Endometrial microvascular endothelial cells (primary cell): ENCODE data around the gene RPS6KA2. TPM values are rescaled to one million over a fixed set of nuclear protein-coding genes. Genes with fewer than 3 reads are reported as not detected.

ENCODE experiments used
- in situ Hi-C: cut with HindIII; loops from 2 replicates; pipeline ENCODE4 v1.10.0; 2017; ENCODE audit warnings: low sequenced_read_pairs, low pct_unique_long_range_greater_than_20kb; ENCODE audit errors: inconsistent ontology term
- total RNA-seq: library from RNA; depleted of rRNA; stranded (reverse); fragments of >200 nt; gene quantifications from one replicate; pipeline ENCODE4 v1.2.3, GENCODE V29; 2015; ENCODE audit errors: inconsistent ontology term

Gene RPS6KA2
- total RNA-seq, 1 donor from 2014 or later: 35.5 TPM

DNA sequence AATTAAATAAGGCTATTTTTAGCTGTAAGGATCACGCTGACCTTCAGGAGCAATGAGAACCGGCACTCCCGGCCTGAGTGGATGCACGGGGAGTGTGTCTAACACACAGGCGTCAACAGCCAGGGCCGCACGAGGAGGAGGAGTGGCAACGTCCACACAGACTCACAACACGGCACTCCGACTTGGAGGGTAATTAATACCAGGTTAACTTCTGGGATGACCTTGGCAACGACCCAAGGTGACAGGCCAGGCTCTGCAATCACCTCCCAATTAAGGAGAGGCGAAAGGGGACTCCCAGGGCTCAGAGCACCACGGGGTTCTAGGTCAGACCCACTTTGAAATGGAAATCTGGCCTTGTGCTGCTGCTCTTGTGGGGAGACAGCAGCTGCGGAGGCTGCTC is 124.6 kb downstream of the RPS6KA2 start:
- in situ Hi-C loops: no loop called here

DNA sequence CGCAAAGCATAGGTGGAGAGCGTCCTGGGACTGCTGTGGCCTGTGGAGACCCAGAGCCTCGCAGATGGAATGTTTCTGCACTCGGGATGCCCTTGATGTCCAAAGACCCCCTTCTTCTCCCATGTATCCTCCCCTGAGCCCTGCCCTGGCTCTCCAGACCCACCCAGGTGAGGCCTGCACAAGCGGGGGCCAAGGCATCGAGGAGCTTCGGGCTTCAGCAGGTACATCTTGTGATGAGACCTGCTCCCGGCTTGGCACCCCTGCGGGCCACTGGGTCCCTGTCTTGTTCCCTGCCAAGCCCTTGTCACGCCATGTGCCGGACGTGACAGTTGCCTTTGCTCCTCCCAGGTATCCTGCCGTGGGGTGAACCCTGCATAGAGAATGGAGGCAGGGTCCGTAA is 125.8 kb downstream of the RPS6KA2 start:
- in situ Hi-C loops: no loop called here

DNA sequence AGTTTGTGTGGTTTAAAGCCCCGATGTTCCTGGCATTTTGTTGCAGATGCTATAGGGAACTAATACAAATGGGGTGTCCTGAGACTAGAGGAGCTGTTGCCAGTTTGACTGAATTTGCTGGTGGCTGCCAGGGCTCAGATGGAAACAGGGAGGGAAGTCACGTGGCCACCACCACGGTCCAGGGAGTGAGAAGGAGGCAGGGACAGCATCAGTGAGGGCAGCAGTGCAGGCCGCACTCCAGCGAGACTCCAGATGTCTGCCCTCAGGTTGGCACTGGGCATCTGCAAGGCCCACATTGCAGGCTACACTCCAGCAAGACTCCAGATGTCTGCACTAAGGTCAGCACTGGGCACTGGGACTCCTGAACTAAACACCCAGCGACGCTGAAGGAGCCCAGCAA is 126.8 kb downstream of the RPS6KA2 start:
- in situ Hi-C loops: no loop called here

- in situ Hi-C loops: no loop called here
These were observed 127.5 kb downstream of the RPS6KA2 start for GRCh38 chr6:166499350-166500163.

DNA sequence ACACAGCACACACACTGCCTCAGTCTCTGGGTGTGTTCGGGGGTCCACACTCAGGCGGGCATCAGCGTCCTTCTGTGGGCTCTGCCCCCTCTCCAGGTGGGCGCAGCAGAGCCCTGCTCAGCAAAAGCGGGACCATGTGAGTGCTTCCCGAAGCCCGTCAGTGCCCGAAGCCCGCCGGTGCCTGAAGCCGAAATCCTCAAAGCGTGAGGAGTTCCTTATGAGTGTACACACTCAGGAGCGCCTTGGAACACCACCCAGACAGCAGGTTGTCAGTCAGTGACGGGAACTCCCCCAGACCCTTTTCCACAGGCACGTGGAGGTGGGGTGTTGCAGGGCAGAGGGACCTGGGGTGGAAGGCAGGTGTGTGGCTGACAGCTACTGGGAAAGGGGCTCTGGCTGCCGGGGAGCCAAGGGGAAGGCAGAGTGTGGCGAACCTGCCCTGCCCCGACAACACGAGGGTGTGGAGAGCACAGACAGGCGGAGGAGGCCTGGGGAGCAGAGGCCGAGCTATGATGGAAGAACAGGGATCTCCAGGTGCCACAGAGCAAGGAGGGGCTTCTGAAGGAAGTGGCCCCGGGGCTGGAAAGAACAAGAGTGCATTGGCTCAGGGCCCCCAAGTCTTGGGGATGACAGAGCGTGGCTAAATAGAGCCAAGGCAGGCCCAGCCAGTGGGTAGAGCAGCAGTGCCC is 128.2 kb downstream of the RPS6KA2 start:
- in situ Hi-C loops: no loop called here

DNA sequence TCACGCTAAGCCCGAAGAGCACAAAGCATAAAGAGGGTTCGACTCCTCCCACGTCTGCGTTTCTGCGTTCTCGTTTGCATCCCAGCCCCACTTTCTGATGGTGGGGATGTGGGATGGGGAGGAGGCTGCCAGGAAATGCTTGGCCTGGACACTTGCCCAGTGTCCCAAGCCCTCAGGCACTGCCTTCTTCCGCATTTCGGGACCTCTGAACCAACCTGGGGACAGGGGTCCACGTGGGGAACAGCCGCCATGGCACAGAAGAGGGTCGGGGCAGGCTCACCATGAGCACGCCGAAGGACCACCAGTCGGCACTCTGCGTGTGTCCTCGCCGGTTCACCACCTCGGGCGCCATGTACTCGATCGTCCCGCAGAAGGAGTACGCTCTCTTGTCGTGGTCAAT is 128.8 kb downstream of the RPS6KA2 start:
- in situ Hi-C loops: no loop called here

DNA sequence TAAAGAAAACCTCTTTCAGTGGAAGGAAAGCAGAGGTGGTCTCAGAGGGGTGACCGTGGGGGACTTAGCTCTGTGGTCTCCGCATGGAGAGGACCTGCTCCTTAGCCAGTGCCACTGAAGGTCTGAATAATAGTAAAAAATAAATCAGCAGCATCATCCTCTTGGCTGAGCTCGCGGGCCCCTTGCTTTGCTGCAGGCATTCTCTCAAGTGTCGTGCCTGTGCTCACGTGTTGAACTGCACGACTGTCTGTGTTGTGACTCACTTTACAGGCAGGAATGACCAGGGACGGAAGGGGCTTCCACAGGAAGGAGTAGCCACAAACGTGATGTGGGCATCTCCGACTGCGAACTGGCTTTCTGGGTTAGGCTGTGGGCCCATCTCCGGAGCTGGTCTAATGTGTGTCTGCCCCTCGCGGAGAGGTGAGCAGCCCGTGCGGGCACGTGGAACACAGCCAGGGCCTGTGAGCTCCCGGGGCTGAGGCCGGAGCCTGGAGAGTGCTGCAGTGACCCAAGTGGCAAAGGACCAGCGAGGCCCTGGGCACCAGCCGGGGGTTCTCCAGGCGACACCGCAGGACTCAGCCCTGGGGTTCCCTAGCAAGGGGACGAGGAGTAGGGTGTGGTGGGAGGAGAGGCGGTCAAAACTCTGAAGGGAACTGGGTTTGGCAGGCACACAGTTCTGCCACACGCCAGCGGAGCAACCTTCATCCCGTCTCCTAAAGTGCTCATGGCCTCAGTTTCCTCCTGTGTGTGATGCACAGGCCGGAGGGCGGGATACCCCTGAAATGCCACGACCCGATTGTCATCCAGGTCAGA is 129.8 kb downstream of the RPS6KA2 start:
- in situ Hi-C loops: no loop called here

DNA sequence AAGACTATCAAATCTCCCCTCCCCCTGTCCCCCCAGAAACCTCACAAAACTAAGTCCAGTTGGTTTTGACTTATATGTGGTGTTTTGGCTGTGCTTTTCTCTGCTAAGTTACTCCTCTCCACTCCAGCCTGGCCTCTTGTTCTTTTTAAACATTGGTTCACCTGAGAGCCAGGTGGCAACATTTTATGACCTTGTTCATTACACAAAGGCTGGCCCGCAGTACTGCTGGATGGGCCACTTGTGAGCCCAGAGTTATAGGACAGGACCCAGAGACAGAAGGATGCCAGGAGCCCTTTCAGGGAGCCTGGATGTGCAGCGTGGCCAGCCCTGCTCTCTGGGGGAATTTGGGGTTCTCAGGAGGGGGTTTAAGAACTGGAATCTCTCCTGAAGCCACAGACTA is 130.6 kb downstream of the RPS6KA2 start:
- in situ Hi-C loops: no loop called here

DNA sequence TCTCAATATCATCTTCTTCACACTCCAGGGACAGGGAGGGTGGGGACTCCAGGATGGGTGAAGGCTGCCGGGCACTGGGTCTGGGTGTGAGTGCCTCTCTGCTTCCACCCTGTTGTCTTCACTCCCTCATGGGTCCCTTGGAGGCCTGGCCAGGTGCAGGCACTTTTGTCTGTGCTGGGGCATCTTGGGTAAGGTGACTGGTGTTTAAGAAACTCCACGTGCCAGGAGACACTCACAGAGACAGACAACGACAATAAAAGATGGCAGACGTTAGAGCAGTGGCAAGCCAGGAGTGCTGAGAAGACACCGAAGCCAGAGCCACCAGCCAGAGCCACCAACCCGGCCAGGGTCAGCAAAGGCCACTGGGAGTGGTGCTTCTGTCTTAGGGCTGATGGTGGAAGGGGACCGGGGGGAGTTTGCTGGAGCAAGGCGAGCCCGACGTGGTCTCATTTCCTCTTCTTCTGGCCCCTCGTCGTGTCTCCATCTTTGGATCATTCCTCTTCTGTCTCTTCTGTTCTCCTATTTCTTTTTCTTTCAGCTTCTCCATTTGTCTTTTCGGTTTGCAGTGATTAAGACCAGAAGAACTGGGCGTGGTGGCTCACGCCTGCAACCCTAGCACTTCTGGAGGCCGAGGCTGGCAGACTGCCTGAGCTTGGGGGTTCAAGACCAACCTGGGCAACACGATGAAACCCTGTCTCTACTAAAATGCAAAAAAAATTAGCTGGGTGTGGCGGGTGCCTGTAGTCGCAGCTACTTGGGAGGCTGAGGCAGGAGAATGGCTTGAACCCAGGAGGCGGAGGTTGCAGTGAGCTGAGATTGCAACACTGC is 131.3 kb downstream of the RPS6KA2 start:
- in situ Hi-C loops: no loop called here

GRCh38 chr6:166494757-166495486 is 132.1 kb downstream of the RPS6KA2 start:
- in situ Hi-C loops: no loop called here

DNA sequence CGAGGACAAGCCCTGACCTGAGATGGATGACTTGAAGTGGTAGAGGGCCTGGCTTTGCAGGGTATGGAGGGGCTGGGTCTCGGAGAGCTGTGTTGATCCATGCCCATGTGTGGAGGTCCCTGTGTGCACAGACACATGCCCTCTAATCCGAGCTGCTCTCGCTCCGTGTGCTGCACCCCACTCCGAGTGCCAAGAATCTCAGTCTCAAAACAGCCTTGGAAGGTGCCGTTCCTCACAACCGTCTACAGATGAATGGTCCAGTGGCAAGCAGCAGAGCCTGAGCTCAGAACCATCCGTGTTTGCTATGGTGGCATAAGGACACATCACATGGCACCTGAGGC is 133.0 kb downstream of the RPS6KA2 start:
- in situ Hi-C loops: no loop called here

GRCh38 chr6:166493427-166494100 is 133.5 kb downstream of the RPS6KA2 start:
- in situ Hi-C loops: no loop called here

DNA sequence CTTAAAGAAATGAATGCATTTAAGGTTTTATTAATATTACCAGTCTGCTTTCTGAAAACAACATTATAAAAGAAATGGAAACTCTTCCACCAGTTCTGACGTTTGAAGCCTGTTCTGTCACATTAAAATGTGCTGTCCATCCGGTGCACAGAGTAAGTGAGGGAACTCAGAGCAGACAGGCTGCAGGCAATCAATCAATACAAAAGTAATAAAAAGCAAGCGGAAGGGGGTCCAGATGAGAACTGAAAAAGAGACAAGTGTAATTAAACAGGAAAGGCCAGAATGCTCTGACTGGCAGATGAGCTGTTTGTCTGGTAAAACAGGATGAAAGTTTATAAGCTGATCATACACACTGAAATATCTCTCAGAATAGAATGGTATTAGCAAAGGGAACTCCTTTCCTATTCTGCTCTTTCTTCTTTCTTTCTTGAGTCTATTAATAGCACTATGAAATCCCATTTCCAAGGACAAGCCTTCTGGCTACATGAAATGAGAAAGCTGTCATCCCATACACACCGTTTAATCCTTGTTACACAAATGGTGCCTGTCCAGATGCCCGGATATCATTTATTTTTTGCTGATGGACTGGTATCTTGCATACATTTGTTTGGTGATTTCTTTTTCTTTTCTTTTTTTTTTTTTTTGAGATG is 134.8 kb downstream of the RPS6KA2 start:
- in situ Hi-C loops: no loop called here

- in situ Hi-C loops: no loop called here
These were observed 136.2 kb downstream of the RPS6KA2 start for GRCh38 chr6:166490671-166491500.

DNA sequence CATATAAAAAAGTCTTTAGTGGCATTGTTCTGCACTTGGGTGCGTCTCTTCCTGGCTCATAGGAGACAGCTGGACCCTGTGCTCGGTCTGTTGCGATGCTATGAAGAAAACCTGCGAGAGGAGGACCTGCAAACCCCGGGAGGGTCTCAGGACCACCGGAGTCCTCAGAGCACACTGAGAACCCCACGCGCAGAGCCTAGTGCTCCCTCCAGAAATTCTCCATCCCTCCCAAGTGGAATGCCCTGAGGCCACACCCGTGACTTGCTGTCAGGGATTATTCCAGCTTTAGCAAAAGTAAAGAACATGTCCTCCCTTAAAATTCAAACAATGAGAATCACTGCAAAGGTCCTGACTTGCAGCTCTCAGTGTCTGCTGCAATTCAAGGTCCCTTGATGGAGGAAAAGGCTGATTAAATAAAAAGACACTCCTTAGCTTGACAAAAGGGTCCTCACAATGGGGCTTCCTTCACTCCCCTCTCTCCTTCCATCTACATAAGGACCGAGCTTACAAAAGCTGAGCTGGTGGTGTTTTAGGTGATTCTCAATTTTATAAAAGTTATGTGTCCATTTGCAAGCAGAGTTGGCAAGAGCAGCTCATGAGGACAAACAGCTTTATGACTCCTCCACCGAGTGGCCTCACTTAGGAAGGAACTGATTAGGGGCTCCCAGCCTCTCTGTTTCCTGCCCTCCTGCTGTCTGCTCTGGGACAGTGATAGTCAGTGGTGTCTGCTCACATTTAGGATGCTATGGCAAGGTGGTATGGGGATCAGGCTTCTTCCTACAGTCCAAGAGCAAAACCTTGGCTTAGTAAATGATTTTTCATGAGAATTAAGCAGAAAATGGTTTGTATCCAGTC is 137.5 kb downstream of the RPS6KA2 start:
- in situ Hi-C loops: no loop called here

- in situ Hi-C loops: no loop called here
These were observed 138.3 kb downstream of the RPS6KA2 start for GRCh38 chr6:166488701-166489100.
